ENCODE results near the gene QSOX2. TPM values are rescaled to one million over a fixed set of nuclear protein-coding genes. Genes with fewer than 3 reads are reported as not detected.

Gene QSOX2
- total and polyA plus RNA-seq, 4 donors, result 4.9 to 12.2 (median 10.3) TPM

- WGBS, 2 donors, result 66 to 81% methylated on average over 30 of the region's 30 CpGs
- TF ChIP-seq CTCF (IDR thresholded peaks at IDR 0.05; ENCODE audit: control extremely low read depth, extremely low read depth), result no peak
- ATAC-seq (ENCODE audit: insufficient read depth, low FRiP score) (no peak), DNase-seq (no peak)
- Histone ChIP-seq H3K27me3 (ENCODE audit: control insufficient read depth in 3 of 3, insufficient read depth in 3 of 3, low read length in 2 of 3) (peaks cover 0 to 3% (median 2%) of the 10 kb centered on the region in 3 donors), H3K4me3 (no peak overlapping the region), H3K27ac (ENCODE audit: low read depth in 1 of 2, low read length in 1 of 2) (no peak overlapping the region), H3K4me1 (ENCODE audit: control insufficient read depth in 5 of 5, insufficient read depth in 5 of 5, low read length in 5 of 5) (peaks cover 0 to under 1% (median under 1%) of the 10 kb centered on the region in 5 donors), H3K9me3 (ENCODE audit: control insufficient read depth in 4 of 4, insufficient read depth in 3 of 4, low read length in 3 of 4) (no peaks in the 10 kb centered on the region), H3K36me3 (ENCODE audit: control insufficient read depth in 4 of 4, insufficient read depth in 4 of 4, low read length in 4 of 4) (no peaks in the 10 kb centered on the region), H3K9ac (ENCODE audit: insufficient read depth in 1 of 2, low read length in 2 of 2) (no peak overlapping the region)
Observed at GRCh38 chr9:136249877-136250559, 4.4 kb upstream of the QSOX2 start.

- no peak overlapping the region for H3K9ac ChIP-seq (ENCODE audit: insufficient read depth in 1 of 2, low read length in 2 of 2)
- no peak overlapping the region for H3K27ac ChIP-seq (ENCODE audit: low read depth in 1 of 2, low read length in 1 of 2)
- peaks cover 0 to 3% (median 2%) of the 10 kb centered on the region in 3 donors for H3K27me3 ChIP-seq (ENCODE audit: control insufficient read depth in 3 of 3, insufficient read depth in 3 of 3, low read length in 2 of 3)
- ATAC-seq (ENCODE audit: insufficient read depth, low FRiP score) (no peak), DNase-seq (no peak)
- H3K4me3 ChIP-seq, result no peak overlapping the region
- peaks cover 4 to 9% (median 6%) of the 10 kb centered on the region in 5 donors for H3K4me1 ChIP-seq (ENCODE audit: control insufficient read depth in 5 of 5, insufficient read depth in 5 of 5, low read length in 5 of 5)
- no peak for TF ChIP-seq CTCF (IDR thresholded peaks at IDR 0.05; ENCODE audit: control extremely low read depth, extremely low read depth)
- no peaks in the 10 kb centered on the region for H3K9me3 ChIP-seq (ENCODE audit: control insufficient read depth in 4 of 4, insufficient read depth in 3 of 4, low read length in 3 of 4)
- 81 to 87% methylated on average over 30 of the region's 30 CpGs for WGBS, 2 donors
- no peaks in the 10 kb centered on the region for H3K36me3 ChIP-seq (ENCODE audit: control insufficient read depth in 4 of 4, insufficient read depth in 4 of 4, low read length in 4 of 4)
Observed at GRCh38 chr9:136248951-136249876, 3.6 kb upstream of the QSOX2 start.

- no peak overlapping the region for H3K4me3 ChIP-seq
- H3K36me3 ChIP-seq (ENCODE audit: control insufficient read depth in 4 of 4, insufficient read depth in 4 of 4, low read length in 4 of 4), result no peaks in the 10 kb centered on the region
- H3K27me3 ChIP-seq (ENCODE audit: control insufficient read depth in 3 of 3, insufficient read depth in 3 of 3, low read length in 2 of 3), result peaks cover 0 to 3% (median 2%) of the 10 kb centered on the region in 3 donors
- H3K9me3 ChIP-seq (ENCODE audit: control insufficient read depth in 4 of 4, insufficient read depth in 3 of 4, low read length in 3 of 4), result no peaks in the 10 kb centered on the region
- H3K4me1 ChIP-seq (ENCODE audit: control insufficient read depth in 5 of 5, insufficient read depth in 5 of 5, low read length in 5 of 5), result peaks cover 6 to 13% (median 8%) of the 10 kb centered on the region in 5 donors
- no peak overlapping the region for H3K27ac ChIP-seq (ENCODE audit: low read depth in 1 of 2, low read length in 1 of 2)
- H3K9ac ChIP-seq (ENCODE audit: insufficient read depth in 1 of 2, low read length in 2 of 2), result no peak overlapping the region
- ATAC-seq (ENCODE audit: insufficient read depth, low FRiP score), result no peak
- no peak for TF ChIP-seq CTCF (IDR thresholded peaks at IDR 0.05; ENCODE audit: control extremely low read depth, extremely low read depth)
- no peak for DNase-seq
- WGBS, 2 donors, result 85 to 87% methylated on average over 24 of the region's 24 CpGs
Observed at GRCh38 chr9:136247947-136248637, 2.5 kb upstream of the QSOX2 start.
